ENCODE measurements around the gene METTL2A.
"Not testable (repeated sequence)": the region's sequence is repeated elsewhere in the genome, so short reads cannot be mapped to it uniquely, and the experiment has no call there.

The METTL2A gene

DNA sequence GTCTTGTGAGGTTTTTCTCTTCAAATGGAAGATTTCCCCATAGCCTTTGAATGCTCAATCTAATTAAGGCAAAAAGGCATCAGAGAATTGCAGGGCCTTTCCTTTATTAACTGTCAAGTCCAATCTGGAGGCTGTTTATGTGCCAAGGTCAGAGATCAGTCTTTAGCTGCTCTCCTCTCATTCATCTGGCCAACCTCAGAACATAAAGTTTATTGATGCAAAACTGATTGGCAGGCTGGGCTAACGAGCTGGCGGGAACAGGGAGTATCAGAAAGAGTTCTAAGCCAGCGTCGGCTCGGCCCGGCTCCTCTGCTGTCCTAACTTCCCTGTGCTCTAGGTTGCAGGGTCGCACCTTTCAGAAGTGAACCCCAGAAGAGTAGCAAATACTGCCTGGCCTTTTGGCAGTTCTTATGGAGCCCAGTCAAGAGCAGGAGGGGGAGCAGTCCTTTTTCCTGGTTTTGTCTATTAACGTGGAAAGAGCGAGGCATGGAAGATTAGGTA lies 47.7 kb downstream of the METTL2A start:
- in situ Hi-C loops (cut with MboI; ENCODE audit: low sequenced_read_pairs) = not testable (repeated sequence)

- in situ Hi-C loops (cut with MboI; ENCODE audit: low sequenced_read_pairs) = not testable (repeated sequence)
These were observed 49.6 kb downstream of the METTL2A start for GRCh38 chr17:62473030-62473982.

GRCh38 chr17:62477111-62477510 lies 53.4 kb downstream of the METTL2A start:
- in situ Hi-C loops (cut with MboI; ENCODE audit: low sequenced_read_pairs) = not testable (repeated sequence)

GRCh38 chr17:62477718-62478408 lies 54.2 kb downstream of the METTL2A start:
- in situ Hi-C loops (cut with MboI; ENCODE audit: low sequenced_read_pairs) = not testable (repeated sequence)

GRCh38 chr17:62478424-62478879 lies 54.8 kb downstream of the METTL2A start, which contains the start of gene TLK2:
TLK2 (plus strand) TSS chr17:62478825; CDS start chr17:62481126, 2,301 bp downstream.
- in situ Hi-C loops (cut with MboI; ENCODE audit: low sequenced_read_pairs) = no loop called here

DNA sequence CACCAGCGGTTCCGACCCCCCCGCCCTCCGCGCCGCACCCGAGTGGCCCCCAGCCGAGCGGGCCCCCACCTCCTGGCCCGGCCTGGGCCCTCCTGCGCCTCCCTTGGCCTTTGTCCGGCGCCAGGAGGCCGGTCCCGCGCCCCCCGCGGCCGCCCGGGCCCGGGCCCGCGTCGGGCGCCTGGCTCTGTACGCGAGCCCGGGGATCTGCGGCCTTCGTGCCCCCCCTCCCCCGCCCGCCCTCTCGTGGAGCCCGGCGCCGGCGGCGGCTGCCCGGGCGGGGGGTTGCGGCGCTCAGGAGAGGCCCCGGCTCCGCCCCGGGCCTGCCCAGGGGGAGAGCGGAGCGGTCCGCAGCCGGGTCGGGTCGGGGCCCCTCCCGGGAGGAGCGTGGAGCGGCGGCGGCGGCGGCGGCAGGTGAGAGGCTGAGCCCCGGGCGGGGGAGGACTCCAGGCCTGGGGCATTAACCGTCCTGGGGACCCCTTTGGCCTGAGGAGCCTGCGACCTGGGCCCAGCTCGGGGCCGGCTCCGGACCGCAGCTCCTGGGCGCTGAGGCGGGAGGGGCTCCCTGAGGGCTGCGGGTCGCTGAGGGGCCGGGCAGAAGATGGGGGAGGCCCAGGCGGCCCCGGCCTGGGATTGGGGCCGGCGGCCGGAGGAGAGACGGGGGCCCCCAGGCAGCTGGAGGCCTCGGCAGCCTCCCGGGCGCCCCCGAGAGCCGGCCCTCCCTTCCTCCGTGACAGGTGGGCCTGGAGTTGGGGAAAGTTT lies 55.4 kb downstream of the METTL2A start:
- in situ Hi-C loops (cut with MboI; ENCODE audit: low sequenced_read_pairs) = not testable (repeated sequence)

DNA sequence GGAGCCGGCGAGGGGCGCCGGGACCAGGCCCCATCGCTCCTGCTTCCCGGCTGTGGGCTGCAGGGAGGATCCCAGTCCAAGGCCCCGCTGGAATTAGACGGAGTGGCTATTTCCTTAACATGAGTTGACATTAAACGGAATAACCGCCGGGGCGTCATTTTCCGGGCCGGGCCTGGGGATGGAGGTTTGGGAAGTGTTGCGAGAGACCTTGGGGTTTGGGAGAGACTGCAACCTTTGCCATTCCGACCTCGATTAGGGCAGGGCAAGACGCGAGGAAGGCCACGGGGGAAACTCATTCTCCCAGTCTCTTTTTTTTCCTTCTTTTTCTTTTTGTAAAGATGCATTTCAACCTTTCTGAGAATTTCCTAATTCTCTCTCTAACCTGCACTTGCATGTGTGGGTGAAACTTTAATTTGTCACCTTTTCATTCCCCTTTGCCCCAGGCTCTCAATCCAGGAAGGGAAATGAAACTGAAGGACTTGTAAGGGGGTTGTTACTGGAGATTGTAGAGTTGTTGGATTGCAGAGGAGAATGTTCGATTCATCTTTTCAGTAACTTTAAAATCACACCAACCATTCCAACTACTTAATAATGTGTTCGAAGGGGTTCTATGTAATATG lies 56.1 kb downstream of the METTL2A start:
- in situ Hi-C loops (cut with MboI; ENCODE audit: low sequenced_read_pairs) = not testable (repeated sequence)

DNA sequence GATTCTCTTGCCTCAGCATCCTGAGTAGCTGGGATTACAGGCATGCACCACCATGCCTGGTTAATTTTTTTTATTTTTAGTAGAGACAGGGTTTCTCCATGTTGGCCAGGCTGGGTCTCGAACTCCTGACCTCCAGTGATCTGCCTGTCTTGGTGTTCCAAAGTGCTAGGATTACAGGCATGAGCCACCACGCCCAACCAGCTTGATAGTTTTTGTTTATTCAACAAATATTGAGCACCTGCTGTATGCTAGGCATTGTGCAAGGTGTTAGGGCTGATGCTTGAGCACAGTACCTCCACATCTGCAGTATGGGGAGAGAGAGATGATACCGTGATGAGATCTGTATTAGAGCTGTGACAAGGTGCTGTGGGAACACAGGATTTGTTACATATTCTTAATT lies 58.9 kb downstream of the METTL2A start:
- in situ Hi-C loops (cut with MboI; ENCODE audit: low sequenced_read_pairs) = not testable (repeated sequence)

DNA sequence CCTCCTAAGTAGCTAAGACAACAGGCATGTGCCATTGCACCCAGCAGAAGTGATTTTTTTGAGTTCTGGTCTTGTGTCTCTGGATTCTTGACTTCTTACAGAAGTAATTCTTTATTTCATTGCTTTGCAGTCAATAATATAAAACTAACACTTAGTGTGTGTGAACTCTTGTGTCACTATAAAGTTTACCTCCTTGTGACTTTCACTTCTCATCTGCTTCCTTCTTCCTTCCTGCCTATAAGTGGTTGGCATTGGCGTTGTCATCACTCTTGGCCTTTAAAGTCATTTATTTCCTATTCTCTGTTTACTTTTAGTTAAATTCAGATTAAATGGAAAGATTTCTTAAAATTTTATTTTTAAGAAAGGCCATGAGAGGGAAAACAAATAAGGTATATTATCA lies 67.3 kb downstream of the METTL2A start:
- in situ Hi-C loops (cut with MboI; ENCODE audit: low sequenced_read_pairs) = not testable (repeated sequence)

- in situ Hi-C loops (cut with MboI; ENCODE audit: low sequenced_read_pairs) = not testable (repeated sequence)
These were observed 69.5 kb downstream of the METTL2A start for GRCh38 chr17:62493049-62493655.

DNA sequence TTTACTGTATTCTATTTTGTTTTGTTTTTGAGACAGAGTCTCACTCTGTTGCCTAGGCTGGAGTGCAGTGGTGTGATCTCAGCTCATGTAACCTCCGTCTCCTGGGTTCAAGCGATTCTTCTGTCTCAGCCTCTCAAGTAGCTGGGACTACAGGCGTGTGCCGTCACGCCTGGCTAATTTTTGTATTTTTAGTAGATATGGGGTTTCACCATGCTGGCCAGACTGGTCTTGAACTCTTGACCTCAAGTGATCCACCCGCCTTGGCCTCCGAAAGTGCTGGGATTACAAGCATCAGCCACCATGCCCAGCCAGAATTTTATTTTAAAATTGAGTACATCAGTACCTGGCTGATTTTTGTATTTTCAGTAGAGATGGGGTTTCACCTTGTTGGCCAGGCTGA lies 70.4 kb downstream of the METTL2A start:
- in situ Hi-C loops (cut with MboI; ENCODE audit: low sequenced_read_pairs) = not testable (repeated sequence)

- in situ Hi-C loops (cut with MboI; ENCODE audit: low sequenced_read_pairs) = not testable (repeated sequence)
These were observed 72.6 kb downstream of the METTL2A start for GRCh38 chr17:62496344-62496743.

DNA sequence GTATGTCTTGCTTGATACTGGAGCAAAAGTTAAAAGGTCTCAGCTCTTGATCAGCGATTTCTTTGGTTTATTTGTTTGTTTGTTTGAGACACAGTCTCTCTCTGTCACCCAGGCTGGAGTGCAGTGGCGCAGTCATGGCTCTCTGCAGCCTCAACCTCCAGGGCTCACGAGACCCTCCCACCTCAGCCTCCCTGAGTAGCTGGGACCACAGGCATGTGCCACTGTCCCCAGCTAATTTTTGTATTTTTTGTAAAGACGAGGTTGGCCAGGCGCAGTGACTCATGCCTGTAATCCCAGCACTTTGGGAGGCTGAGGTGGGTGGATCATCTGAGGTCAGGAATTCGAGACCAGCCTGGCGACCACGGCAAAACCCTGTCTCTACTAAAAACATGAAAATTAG lies 75.1 kb downstream of the METTL2A start:
- in situ Hi-C loops (cut with MboI; ENCODE audit: low sequenced_read_pairs) = not testable (repeated sequence)

Data from HL-60/S4 treated with phorbol 12-myristate 13-acetate at 8.2 ng/mL for 4 days and 3 days (cell line).